HG02943 (cell line): ENCODE measurements around the gene OTUB1.
A peak's percentile ranks its signal among the peaks of the same experiment; 100 is the strongest.

ENCODE experiments used
- ATAC-seq: cut with Tn5 transposase; IDR thresholded peaks from one replicate; pipeline ENCODE4 v1.9.1; 2021; ENCODE audit warnings: mild to moderate bottlenecking, low read depth, moderate library complexity; ENCODE audit not compliant: unreplicated experiment

OTUB1 gene

GRCh38 chr11:63974259-63975143 lies 11.7 kb upstream of the OTUB1 start, which contains the start of gene COX8A:
COX8A (plus strand) TSS chr11:63974620; CDS start chr11:63974681, 61 bp downstream.
- ATAC-seq: peak; percentile 94

DNA sequence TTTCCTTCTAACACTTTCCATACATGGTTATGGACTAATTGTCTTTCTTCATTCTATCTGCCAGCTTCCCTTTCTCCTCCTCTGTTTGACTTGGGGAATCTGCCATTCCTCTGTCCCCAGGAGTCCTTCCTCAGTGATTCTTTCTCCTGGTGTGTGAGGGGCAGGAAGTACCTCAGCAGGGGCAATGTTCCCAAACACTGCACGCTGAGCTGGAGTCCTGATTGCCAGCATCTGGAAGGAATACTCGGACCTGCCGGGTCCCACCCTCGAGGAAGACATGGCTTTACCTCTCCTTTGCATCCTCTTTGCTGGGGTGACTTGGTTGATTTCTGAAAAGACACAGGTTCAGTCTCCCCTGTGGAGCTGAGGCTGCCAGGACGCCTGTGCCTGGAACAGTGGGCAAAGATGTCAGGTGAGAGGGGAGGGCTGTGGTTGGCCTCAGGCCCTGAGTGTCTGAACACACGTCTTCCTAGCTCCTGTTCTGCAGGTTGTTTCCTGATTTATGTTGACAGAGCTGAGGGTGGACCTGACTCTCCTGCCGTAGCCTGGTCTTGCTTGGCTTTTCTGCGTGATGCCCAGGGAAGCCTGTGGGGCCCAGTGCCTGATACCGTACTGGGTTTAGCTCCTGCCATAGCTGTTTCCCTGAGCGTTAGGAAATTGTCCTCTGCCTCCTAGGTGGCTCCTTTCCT lies 7.5 kb upstream of the OTUB1 start:
- ATAC-seq: no peak

GRCh38 chr11:63979426-63979825 lies 6.8 kb upstream of the OTUB1 start:
- no peak for ATAC-seq

GRCh38 chr11:63985812-63986155 lies 454 bp upstream of the OTUB1 start:
- no peak for ATAC-seq

DNA sequence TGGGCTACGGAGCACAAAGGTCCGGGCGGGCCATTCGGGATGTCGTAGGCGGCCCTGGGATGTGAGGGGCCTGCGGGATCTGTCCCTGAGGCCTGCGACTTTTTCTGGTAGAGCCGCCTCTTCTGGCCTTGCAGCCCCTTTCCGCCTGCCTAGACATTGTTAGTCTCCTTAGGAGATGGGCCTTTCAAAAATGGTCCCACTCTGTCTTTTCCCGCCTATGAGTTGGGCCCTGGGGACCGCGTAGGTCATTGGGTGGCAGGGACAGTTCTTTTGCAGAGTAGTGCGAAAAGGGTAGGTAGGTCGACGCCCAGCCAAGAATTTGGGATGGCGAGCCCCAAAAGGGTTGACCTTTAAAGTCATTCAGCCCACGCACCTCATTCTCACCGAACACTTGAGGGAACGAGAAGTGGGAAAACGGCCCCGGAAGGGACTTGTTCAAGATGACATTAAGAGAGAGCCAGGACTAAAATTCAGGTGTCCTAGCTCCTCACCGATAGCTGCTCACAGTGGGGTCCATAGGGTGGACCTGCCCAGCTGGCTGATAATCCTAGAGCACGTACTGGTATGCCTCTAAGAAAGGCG lies 785 bp downstream of the OTUB1 start:
- ATAC-seq: no peak

GRCh38 chr11:63991558-63991957 lies 5.3 kb downstream of the OTUB1 start:
- ATAC-seq: no peak

DNA sequence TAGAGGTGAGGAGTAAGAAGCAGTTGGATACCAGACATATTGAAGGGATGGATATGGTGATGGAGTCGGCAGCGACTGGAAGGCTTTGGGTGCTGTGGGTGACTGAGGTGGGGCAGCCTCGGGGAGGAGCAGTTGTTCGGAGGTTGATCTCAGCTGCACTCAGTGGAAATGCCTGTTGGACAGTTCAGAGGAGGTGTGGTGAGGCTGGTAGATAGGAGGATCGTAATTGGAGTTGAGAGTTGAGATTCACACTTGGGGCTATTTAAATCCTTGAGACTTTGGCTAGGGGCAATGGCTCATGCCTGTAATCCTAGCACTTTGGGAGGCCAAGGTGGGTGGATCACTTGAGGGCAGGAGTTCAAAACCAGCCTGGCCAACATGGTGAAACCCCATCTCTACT lies 6.9 kb downstream of the OTUB1 start:
- no peak for ATAC-seq

GRCh38 chr11:63993993-63994392 lies 7.8 kb downstream of the OTUB1 start:
- ATAC-seq: no peak

GRCh38 chr11:63996512-63996911 lies 10.3 kb downstream of the OTUB1 start:
- ATAC-seq: no peak

DNA sequence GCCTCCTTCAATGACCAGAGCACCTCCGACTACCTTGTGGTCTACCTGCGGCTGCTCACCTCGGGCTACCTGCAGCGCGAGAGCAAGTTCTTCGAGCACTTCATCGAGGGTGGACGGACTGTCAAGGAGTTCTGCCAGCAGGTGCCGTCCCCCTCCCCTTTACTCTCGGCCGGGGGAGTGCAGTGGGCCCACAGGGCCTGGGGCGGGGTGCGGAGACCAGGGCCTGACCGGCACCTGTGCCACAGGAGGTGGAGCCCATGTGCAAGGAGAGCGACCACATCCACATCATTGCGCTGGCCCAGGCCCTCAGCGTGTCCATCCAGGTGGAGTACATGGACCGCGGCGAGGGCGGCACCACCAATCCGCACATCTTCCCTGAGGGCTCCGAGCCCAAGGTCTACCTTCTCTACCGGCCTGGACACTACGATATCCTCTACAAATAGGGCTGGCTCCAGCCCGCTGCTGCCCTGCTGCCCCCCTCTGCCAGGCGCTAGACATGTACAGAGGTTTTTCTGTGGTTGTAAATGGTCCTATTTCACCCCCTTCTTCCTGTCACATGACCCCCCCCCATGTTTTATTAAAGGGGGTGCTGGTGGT lies 11.0 kb downstream of the OTUB1 start:
- no peak for ATAC-seq

GRCh38 chr11:63997801-63998337 lies 11.6 kb downstream of the OTUB1 start:
- no peak for ATAC-seq

GRCh38 chr11:63998558-63999348 lies 12.5 kb downstream of the OTUB1 start:
- no peak for ATAC-seq

DNA sequence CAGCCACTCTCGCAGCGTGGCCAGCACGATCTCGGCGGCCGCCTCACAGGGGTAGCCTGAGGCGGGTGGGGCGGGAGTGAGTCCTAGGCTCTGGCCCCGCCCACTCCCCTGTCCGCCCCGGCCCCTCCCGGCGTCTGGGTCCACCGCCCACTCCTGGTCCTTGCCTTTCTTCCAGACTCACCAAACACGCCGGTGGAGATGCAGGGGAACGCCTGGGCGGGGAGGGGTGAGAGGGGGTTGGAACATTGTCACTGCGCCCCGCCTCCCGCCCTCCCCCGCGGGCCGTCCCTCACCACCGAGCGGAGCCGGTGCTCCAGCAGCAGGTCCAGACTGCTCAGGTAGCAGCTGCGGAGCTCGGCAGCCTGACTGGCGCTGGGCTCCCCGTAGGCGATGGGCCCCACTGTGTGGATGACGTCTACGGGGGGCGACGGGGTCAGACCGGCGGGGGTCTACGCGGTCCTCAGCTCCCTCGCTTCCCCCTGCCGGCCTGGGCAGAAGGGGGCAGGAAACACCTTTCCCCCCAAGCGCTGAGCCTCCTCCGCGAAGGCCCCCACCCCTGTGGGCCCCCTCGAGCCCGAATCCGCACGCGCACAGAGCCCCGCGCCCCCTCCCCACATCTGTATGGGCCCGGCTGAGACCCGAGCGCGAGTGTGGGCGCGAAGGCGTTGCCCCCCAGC lies 13.2 kb downstream of the OTUB1 start:
- no peak for ATAC-seq

- ATAC-seq: no peak
Measured at GRCh38 chr11:64000026-64000739, 13.9 kb downstream of the OTUB1 start.

- no peak for ATAC-seq
Measured at GRCh38 chr11:64000740-64001483, 14.7 kb downstream of the OTUB1 start.

DNA sequence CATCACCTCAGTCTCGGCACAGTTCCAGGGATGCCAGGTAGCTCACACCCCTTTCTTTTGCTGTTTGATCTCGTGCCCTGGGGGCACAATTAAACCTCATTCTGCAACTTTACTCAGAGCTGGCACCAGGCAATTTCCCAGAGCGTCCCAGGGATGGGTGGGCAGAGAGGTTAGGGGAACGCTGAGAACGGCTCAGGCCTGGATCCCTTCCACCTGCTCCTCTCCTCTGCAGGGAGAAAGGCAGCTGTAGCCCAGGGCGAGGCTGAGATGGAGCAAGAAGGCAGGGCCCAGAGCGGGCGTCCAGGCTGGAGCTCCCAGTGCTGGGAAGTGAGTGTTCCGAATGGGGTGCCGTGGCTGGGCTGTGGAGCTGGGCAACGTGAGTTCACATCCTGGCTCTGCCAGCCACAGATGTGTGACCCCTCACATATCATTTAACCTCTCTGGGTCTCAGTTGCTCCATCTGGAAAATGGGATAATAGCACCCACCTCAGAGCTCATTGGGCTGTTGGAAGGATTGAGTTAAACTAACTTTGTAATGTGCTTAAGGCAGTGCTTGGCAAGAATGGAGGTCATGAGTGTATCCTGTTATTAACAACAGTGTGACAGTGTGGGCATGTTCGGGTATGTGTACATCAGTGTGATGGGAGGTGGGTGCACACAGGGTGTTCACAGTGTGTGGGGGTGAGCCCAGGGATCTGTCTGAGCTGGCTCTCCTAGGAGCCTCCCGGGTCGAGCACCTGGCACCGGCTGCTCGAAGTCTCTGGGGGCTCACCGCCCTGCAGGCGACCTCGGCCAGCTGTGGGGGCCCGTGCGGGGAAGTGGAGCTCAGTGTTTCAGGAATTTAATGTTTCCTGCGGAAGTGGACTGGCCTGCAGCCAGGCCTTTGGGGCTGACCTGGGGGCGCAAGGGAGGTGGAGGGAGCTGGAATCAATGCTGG lies 15.5 kb downstream of the OTUB1 start:
- ATAC-seq: no peak
